Esophagus muscularis mucosa (tissue), 4 donors: ENCODE data around the gene SPRED1. TPM values are rescaled to one million over a fixed set of nuclear protein-coding genes. Genes with fewer than 3 reads are reported as not detected.
A peak's percentile ranks its signal among the peaks of the same experiment; 100 is the strongest.

Experiments
- DNase-seq: peaks from one replicate; pipeline ENCODE4 v3.0.0-alpha.2; 2017; ENCODE audit errors: extremely low spot score
- H3K27ac ChIP-seq, 4 donors: fragments of 200-600 bp; sonication (generic); replicated peaks in 1 of 4; 1 replicate in 3 of 4; 2 replicates in 1 of 4; pipeline ENCODE4 v1.5.1; 2016 to 2019; ENCODE audit warnings: mild to moderate bottlenecking in 1 of 4
- H3K27me3 ChIP-seq, 4 donors: fragments of 200-600 bp; sonication (generic); one replicate each; pipeline versions ENCODE4 v1.5.1 to v1.6.0; 2016 to 2019
- H3K36me3 ChIP-seq, 4 donors: fragments of 200-600 bp; sonication (generic); one replicate each; pipeline ENCODE4 v1.5.1; 2016 to 2019
- H3K4me1 ChIP-seq, 4 donors: fragments of 200-600 bp; sonication (generic); one replicate each; pipeline ENCODE4 v1.5.1; 2016 to 2019
- H3K4me3 ChIP-seq, 4 donors: fragments of 200-600 bp; sonication (generic); 1 replicate in 2 of 4; 2 replicates in 2 of 4; pipeline ENCODE4 v1.5.1; 2016 to 2019; ENCODE audit warnings: mild to moderate bottlenecking in 4 of 4, moderate library complexity in 1 of 4
- H3K9me3 ChIP-seq, 4 donors: fragments of 200-600 bp; sonication (generic); 1 replicate in 3 of 4; 2 replicates in 1 of 4; pipeline ENCODE4 v1.5.1; 2016 to 2019
- EP300 ChIP-seq: sonication (generic); formaldehyde crosslinking; IDR thresholded peaks from one replicate; pipeline ENCODE4 v1.6.1; 2017; ENCODE audit warnings: antibody characterized with exemption
- POLR2A ChIP-seq: fragments of 450-650 bp; IDR thresholded peaks from one replicate; pipeline ENCODE4 v1.6.1; 2017; ENCODE audit warnings: antibody characterized with exemption, moderate library complexity, mild to moderate bottlenecking, low read depth
- POLR2AphosphoS5 ChIP-seq, 2 donors: sonication (generic); formaldehyde crosslinking; IDR thresholded peaks; one replicate each; pipeline ENCODE4 v1.6.1; 2017; ENCODE audit warnings: antibody characterized with exemption in 2 of 2
- WGBS: methylation state at CpG from one replicate; pipeline ENCODE4 v1.1.5; 2018; 5-methylcytosine and 5-hydroxymethylcytosine counted together
- intact Hi-C: fragments of 100-400 bp; cut with DNase I; formaldehyde crosslinking; loops from one replicate; pipeline ENCODE4 v1.15.1; 2023
- total RNA-seq, 4 donors: library from RNA; depleted of rRNA; stranded (reverse); fragments of >200 nt; gene quantifications; one replicate each; pipeline versions ENCODE4 v1.1.0 to v1.2.1, GENCODE V29; 2016
- TF ChIP-seq, protein P1 (sequence below), 3 experiments: fragments of 200-600 bp in 2 of 3; fragments of 450-650 bp in 1 of 3; sonication (generic) in 2 of 3; IDR thresholded peaks; one replicate each; pipeline ENCODE4 v1.5.1; 2017 to 2019; ENCODE audit warnings: antibody characterized with exemption in 3 of 3, mild to moderate bottlenecking in 2 of 3, moderate library complexity in 1 of 3

SPRED1 gene
- total RNA-seq: 10 to 100 TPM; 14.5 to 31.1 (median 19.0) TPM

DNA sequence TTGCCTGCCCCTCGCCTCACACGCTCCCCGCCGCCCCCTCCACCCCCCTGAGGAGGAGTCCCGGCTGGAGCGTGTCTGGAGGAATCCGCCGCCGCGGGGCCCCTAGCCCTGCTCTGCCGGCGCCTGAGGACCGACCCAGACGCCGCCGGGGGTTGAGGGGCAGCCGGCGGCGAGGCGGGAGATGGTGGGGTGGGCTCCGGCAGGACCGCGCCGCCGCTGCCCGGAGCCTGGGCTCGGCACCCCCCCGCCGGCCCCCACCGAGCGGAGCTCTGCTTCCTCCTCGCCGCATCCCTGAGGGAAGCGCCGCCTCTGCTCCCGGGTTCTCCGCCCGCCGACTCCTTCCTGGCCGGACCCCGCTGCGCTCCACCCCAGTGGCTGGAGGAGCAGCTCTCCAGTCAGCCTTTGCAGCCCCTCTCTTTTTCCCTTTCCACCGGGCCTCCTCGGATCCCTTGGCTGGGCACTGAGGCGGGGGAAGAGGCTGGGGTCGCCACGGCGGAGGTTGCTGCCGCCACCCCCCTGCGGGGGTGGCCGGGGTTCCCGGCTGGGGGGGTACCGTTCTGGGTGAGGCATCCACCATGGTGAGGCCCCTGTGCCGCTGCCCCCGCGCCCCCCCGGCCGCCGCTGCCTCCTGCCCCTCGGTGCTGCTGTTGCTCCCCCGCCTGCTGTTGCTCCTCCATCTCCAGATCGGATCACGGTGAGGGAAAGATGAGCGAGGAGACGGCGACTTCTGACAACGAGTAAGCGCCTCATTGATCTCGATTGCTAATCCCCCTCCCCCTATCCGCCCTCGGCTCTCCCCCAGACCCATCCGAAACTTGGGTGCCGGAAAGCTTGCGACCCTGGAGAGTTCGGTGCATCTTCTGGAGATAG, at the start of gene SPRED1:
Gene SPRED1 (plus strand): TSS at position 356 of the 870 bp plus-strand sequence. CDS start 350 bp downstream, at position 706.
- Histone ChIP-seq H3K27ac (peak within 1 kb of the TSS; percentile 99 to 100 (median 99)), H3K27me3 (no peaks in the 10 kb centered on the region), H3K4me3 (peak within 1 kb of the TSS; percentile 91 to 99 (median 98)), H3K36me3 (no peaks in the 10 kb centered on the region), H3K4me1 (peaks cover 13 to 56% (median 39%) of the 10 kb centered on the region in 4 donors), H3K9me3 (no peaks in the 10 kb centered on the region)
- intact Hi-C loops: loop anchor here (5.0 kb wide), 2 partner anchors 100 to 125 kb away; no protein-coding TSS in a partner anchor
- DNase-seq: no peak
- under 1% methylated on average over 23 of the region's 75 CpGs for WGBS
- no peak for TF ChIP-seq POLR2AphosphoS5 (IDR thresholded peaks at IDR 0.05)
- TF ChIP-seq, protein P1, sequence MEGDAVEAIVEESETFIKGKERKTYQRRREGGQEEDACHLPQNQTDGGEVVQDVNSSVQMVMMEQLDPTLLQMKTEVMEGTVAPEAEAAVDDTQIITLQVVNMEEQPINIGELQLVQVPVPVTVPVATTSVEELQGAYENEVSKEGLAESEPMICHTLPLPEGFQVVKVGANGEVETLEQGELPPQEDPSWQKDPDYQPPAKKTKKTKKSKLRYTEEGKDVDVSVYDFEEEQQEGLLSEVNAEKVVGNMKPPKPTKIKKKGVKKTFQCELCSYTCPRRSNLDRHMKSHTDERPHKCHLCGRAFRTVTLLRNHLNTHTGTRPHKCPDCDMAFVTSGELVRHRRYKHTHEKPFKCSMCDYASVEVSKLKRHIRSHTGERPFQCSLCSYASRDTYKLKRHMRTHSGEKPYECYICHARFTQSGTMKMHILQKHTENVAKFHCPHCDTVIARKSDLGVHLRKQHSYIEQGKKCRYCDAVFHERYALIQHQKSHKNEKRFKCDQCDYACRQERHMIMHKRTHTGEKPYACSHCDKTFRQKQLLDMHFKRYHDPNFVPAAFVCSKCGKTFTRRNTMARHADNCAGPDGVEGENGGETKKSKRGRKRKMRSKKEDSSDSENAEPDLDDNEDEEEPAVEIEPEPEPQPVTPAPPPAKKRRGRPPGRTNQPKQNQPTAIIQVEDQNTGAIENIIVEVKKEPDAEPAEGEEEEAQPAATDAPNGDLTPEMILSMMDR (IDR thresholded peaks at IDR 0.05): no peak
- TF ChIP-seq POLR2A: no peak
- TF ChIP-seq EP300: no peak

GRCh38 chr15:38205526-38206272, 46.9 kb upstream of the SPRED1 start:
- intact Hi-C loops: no loop called here
- H3K27ac ChIP-seq: no peak overlapping the region
- WGBS: 75% methylated on average over 3 of the region's 3 CpGs
- TF ChIP-seq POLR2AphosphoS5 (IDR thresholded peaks at IDR 0.05) (no peak), EP300 (no peak)
- DNase-seq: no peak
- H3K27me3 ChIP-seq: no peaks in the 10 kb centered on the region
- H3K36me3 ChIP-seq: no peaks in the 10 kb centered on the region
- no peaks in the 10 kb centered on the region for H3K9me3 ChIP-seq
- no peak overlapping the region for H3K4me3 ChIP-seq
- peaks cover 0 to 20% (median 4%) of the 10 kb centered on the region in 4 donors for H3K4me1 ChIP-seq

GRCh38 chr15:38207621-38208020, 45.0 kb upstream of the SPRED1 start:
- intact Hi-C loops: no loop called here
- Histone ChIP-seq H3K4me1 (peaks cover 0 to 13% (median 4%) of the 10 kb centered on the region in 4 donors), H3K27me3 (no peaks in the 10 kb centered on the region), H3K27ac (no peak overlapping the region), H3K9me3 (no peaks in the 10 kb centered on the region), H3K4me3 (no peak overlapping the region), H3K36me3 (no peaks in the 10 kb centered on the region)
- whole genome bisulfite sequencing: 91% methylated on average over 2 of the region's 2 CpGs
- DNase-seq: no peak
- TF ChIP-seq POLR2A (no peak), POLR2AphosphoS5 (IDR thresholded peaks at IDR 0.05) (no peak), EP300 (no peak)
- TF ChIP-seq, protein P1 (IDR thresholded peaks at IDR 0.05): no peak

GRCh38 chr15:38208206-38208605, 44.4 kb upstream of the SPRED1 start:
- no peaks in the 10 kb centered on the region for H3K27me3 ChIP-seq
- no peaks in the 10 kb centered on the region for H3K9me3 ChIP-seq
- H3K36me3 ChIP-seq: no peaks in the 10 kb centered on the region
- DNase-seq: no peak
- TF ChIP-seq POLR2AphosphoS5 (IDR thresholded peaks at IDR 0.05) (no peak), POLR2A (no peak), EP300 (no peak)
- TF ChIP-seq, protein P1 (IDR thresholded peaks at IDR 0.05): no peak
- H3K4me3 ChIP-seq: no peak overlapping the region
- peaks cover 0 to 13% (median 7%) of the 10 kb centered on the region in 4 donors for H3K4me1 ChIP-seq
- 91% methylated on average over 1 of the region's 1 CpG for WGBS
- no peak overlapping the region for H3K27ac ChIP-seq
- intact Hi-C loops: no loop called here

- no peak overlapping the region for H3K4me3 ChIP-seq
- DNase-seq: no peak
- peaks cover 0 to 13% (median 7%) of the 10 kb centered on the region in 4 donors for H3K4me1 ChIP-seq
- WGBS: 95% methylated on average over 2 of the region's 2 CpGs
- H3K27me3 ChIP-seq: no peaks in the 10 kb centered on the region
- H3K36me3 ChIP-seq: no peaks in the 10 kb centered on the region
- H3K9me3 ChIP-seq: no peaks in the 10 kb centered on the region
- intact Hi-C loops: no loop called here
- TF ChIP-seq POLR2A (no peak), EP300 (no peak)
- no peak overlapping the region for H3K27ac ChIP-seq
Observed at GRCh38 chr15:38208779-38209178, 43.9 kb upstream of the SPRED1 start.
